ENCODE data around the gene MLN.

Gene MLN

GRCh38 chr6:33809594-33809993, 5.8 kb upstream of the MLN start:
- Histone ChIP-seq H3K36me3 (replicated peaks; ENCODE audit: low read depth, low read length) (no peaks in the 10 kb centered on the region), H3K4me3 (ENCODE audit: low read length) (no peak overlapping the region), H3K79me2 (ENCODE audit: low read length) (no peaks in the 10 kb centered on the region), H3K9ac (ENCODE audit: low read length) (no peak overlapping the region), H3K4me1 (ENCODE audit: low read length) (no peaks in the 10 kb centered on the region), H3K27ac (ENCODE audit: low read length) (no peak overlapping the region), H3K4me2 (ENCODE audit: low read length) (no peak overlapping the region), H3K27me3 (ENCODE audit: low read depth, low read length) (no peaks in the 10 kb centered on the region), H3K9me3 (ENCODE audit: insufficient read depth, low read length) (no peaks in the 10 kb centered on the region), H2AFZ (ENCODE audit: low read depth, low read length) (no peak overlapping the region), H4K20me1 (ENCODE audit: insufficient read depth, low read length) (no peaks in the 10 kb centered on the region)
- no peak for TF ChIP-seq EZH2phosphoT487 (IDR thresholded peaks at IDR 0.05; ENCODE audit: low read depth)
- no peak for TF ChIP-seq CTCF (IDR thresholded peaks at IDR 0.05; ENCODE audit: low read depth, low read length)

- no peaks in the 10 kb centered on the region for H3K79me2 ChIP-seq (ENCODE audit: low read length)
- no peaks in the 10 kb centered on the region for H3K4me1 ChIP-seq (ENCODE audit: low read length)
- no peaks in the 10 kb centered on the region for H3K27me3 ChIP-seq (ENCODE audit: low read depth, low read length)
- H3K4me2 ChIP-seq (ENCODE audit: low read length): no peak overlapping the region
- H3K27ac ChIP-seq (ENCODE audit: low read length): no peak overlapping the region
- H3K9ac ChIP-seq (ENCODE audit: low read length): no peak overlapping the region
- no peaks in the 10 kb centered on the region for H3K36me3 ChIP-seq (replicated peaks; ENCODE audit: low read depth, low read length)
- no peak overlapping the region for H3K4me3 ChIP-seq (ENCODE audit: low read length)
- no peak overlapping the region for H2AFZ ChIP-seq (ENCODE audit: low read depth, low read length)
- TF ChIP-seq CTCF (IDR thresholded peaks at IDR 0.05; ENCODE audit: low read depth, low read length) (no peak), EZH2phosphoT487 (IDR thresholded peaks at IDR 0.05; ENCODE audit: low read depth) (no peak)
- no peaks in the 10 kb centered on the region for H3K9me3 ChIP-seq (ENCODE audit: insufficient read depth, low read length)
- H4K20me1 ChIP-seq (ENCODE audit: insufficient read depth, low read length): no peaks in the 10 kb centered on the region
Observed at GRCh38 chr6:33808641-33809180, 4.9 kb upstream of the MLN start.

- no peak overlapping the region for H2AFZ ChIP-seq (ENCODE audit: low read depth, low read length)
- H3K27ac ChIP-seq (ENCODE audit: low read length): no peak overlapping the region
- H3K4me3 ChIP-seq (ENCODE audit: low read length): no peak overlapping the region
- TF ChIP-seq EZH2phosphoT487 (IDR thresholded peaks at IDR 0.05; ENCODE audit: low read depth) (no peak), CTCF (IDR thresholded peaks at IDR 0.05; ENCODE audit: low read depth, low read length) (no peak)
- no peaks in the 10 kb centered on the region for H3K27me3 ChIP-seq (ENCODE audit: low read depth, low read length)
- H4K20me1 ChIP-seq (ENCODE audit: insufficient read depth, low read length): no peaks in the 10 kb centered on the region
- no peaks in the 10 kb centered on the region for H3K4me1 ChIP-seq (ENCODE audit: low read length)
- no peaks in the 10 kb centered on the region for H3K79me2 ChIP-seq (ENCODE audit: low read length)
- H3K9ac ChIP-seq (ENCODE audit: low read length): no peak overlapping the region
- no peaks in the 10 kb centered on the region for H3K9me3 ChIP-seq (ENCODE audit: insufficient read depth, low read length)
- H3K4me2 ChIP-seq (ENCODE audit: low read length): no peak overlapping the region
- no peaks in the 10 kb centered on the region for H3K36me3 ChIP-seq (replicated peaks; ENCODE audit: low read depth, low read length)
Observed at GRCh38 chr6:33807606-33808005, 3.8 kb upstream of the MLN start.

- Histone ChIP-seq H3K4me2 (ENCODE audit: low read length) (no peak overlapping the region), H3K27me3 (ENCODE audit: low read depth, low read length) (no peaks in the 10 kb centered on the region), H4K20me1 (ENCODE audit: insufficient read depth, low read length) (no peaks in the 10 kb centered on the region), H3K4me3 (ENCODE audit: low read length) (no peak overlapping the region), H3K79me2 (ENCODE audit: low read length) (no peaks in the 10 kb centered on the region), H3K36me3 (replicated peaks; ENCODE audit: low read depth, low read length) (no peaks in the 10 kb centered on the region), H3K9ac (ENCODE audit: low read length) (no peak overlapping the region), H3K9me3 (ENCODE audit: insufficient read depth, low read length) (no peaks in the 10 kb centered on the region), H3K27ac (ENCODE audit: low read length) (no peak overlapping the region), H2AFZ (ENCODE audit: low read depth, low read length) (no peak overlapping the region), H3K4me1 (ENCODE audit: low read length) (no peaks in the 10 kb centered on the region)
- TF ChIP-seq EZH2phosphoT487 (IDR thresholded peaks at IDR 0.05; ENCODE audit: low read depth): no peak
- TF ChIP-seq CTCF (IDR thresholded peaks at IDR 0.05; ENCODE audit: low read depth, low read length): no peak
Observed at GRCh38 chr6:33806841-33807240, 3.0 kb upstream of the MLN start.
